Activated CD4-positive, alpha-beta T cell treated with anti-CD3 and anti-CD28 coated beads, Interleukin-2, amount 50 U/mL, for 1 hour (primary cell): Measurements from ENCODE around the gene OGFRL1.
A peak's percentile ranks its signal among the peaks of the same experiment; 100 is the strongest.
"Not testable (repeated sequence)": the region's sequence is repeated elsewhere in the genome, so short reads cannot be mapped to it uniquely, and the experiment has no call there.

ENCODE experiments used
- DNase-seq: peaks from one replicate; pipeline ENCODE4 v3.0.0-alpha.2; 2020

OGFRL1 gene

DNA sequence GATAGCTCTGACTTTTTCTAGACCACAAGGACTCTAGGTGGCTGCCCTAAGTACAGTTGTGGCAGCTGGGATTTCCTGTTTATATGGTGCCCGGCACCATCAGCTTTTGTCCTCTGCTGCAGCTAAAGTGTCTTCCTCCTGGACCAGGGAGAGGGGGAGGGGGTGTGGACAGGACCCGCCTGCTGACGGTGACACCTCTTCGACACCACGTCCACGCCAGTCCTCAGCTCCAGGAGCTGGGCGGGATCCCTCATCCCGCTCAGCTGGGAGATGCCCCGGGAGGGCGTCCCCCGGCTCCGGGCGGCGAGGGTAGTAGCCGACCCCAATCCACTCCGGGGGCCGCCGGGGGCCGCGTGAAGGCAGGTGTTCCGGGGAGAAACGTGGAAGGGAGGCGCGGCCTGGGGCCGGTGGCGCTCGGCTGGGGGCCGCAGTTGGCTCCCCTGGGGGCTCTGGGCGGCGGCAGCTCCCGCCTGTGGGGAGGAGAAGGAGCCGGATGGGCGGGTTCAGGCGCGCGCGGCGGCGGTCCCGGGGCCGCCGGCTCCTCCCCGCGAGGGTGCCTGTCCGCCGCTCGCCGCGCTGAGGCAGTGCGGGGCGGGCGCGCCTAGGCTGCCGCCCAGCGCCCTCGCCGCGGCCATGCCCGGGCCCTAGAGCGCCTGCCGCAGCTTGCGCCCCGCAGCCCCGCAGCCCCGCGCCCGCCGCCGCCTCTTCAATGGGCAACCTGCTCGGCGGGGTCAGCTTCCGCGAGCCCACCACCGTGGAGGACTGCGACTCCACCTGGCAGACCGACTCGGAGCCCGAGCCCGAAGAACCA is at the start of gene OGFRL1:
TSS of gene OGFRL1 (plus strand) at position 584 of the 811 bp plus-strand sequence. CDS start at position 710, 126 bp downstream.
- DNase-seq: peak; percentile 54

DNA sequence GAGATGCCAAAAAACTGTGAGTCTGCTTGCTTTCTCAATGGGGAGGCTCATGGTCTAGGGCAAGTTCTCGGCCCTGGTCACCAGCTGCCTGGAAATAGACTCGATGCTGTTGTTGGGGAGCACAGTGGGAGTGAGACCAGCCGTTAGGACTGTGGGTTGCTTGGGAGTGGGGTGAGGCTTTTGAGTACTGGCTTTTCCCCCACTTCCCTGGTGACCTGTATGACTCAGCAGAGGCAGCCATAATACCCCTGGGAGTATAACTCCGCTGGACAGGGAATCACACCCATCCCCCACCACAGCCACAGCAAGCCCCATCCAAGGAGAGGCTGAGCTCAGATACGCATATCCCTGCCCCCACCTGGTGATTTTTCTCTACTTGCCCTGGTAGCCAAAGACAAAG is 48.9 kb upstream of the OGFRL1 start:
- DNase-seq: no peak

GRCh38 chr6:71245265-71246049 is 43.2 kb upstream of the OGFRL1 start:
- no peak for DNase-seq

- DNase-seq: no peak
These were observed 42.0 kb upstream of the OGFRL1 start for GRCh38 chr6:71246596-71246995.

- no peak for DNase-seq
These were observed 40.3 kb upstream of the OGFRL1 start for GRCh38 chr6:71248306-71248765.

DNA sequence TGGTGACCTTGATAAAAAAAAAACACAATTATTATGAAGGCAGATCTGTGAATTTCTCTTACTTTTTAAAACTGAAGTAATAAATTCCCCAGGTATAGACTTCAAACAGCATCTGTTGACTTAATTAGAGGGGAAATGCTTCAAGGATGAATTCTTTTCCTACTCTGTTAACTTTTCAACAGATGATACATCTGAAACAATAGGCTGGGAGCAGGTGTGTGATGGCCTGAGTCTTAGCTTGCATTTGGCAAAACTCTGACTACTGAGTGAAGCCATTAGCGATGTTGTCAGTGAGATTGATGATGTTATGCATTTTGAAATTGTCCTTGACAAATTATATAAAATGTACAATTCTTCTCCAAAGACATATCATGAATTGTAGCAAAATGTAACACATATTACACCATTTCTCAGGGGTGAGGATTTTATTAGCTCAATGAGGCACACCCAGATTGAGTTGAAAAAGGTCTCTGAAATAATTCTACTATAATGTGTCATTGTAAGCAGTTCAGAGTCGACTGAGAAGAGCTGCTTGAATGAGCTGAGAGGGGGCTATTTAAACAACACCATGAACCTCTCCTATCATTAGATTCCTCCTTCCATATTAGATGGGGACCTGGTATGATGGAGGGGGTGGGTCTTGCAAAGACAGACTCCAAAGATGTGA is 39.6 kb upstream of the OGFRL1 start:
- no peak for DNase-seq

GRCh38 chr6:71250099-71250602 is 38.5 kb upstream of the OGFRL1 start:
- no peak for DNase-seq

DNA sequence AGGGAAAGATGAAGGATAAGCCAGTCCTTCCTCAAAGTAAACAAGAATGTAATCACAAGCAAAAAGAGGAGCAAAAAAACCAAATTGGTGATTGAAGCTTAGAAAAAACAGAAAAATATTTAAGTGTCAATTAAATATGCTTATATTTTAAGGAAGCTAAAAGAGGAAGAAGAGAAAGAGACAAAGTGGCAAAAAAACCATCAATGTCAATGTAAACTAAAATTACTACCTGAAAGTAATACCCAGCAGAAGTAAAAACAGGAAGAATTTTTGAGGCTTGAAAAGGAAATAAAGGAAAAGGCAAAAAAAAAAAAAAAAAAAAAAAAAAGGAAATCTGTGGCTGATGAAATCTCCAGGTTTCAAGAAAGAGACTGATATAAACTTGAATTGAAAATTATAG is 36.2 kb upstream of the OGFRL1 start:
- DNase-seq: no peak

- no peak for DNase-seq
These were observed 35.7 kb upstream of the OGFRL1 start for GRCh38 chr6:71252960-71253359.

- DNase-seq: no peak
These were observed 34.3 kb upstream of the OGFRL1 start for GRCh38 chr6:71254323-71254722.

GRCh38 chr6:71258078-71258866 is 30.3 kb upstream of the OGFRL1 start:
- no peak for DNase-seq

GRCh38 chr6:71259888-71260604 is 28.6 kb upstream of the OGFRL1 start:
- DNase-seq: no peak

DNA sequence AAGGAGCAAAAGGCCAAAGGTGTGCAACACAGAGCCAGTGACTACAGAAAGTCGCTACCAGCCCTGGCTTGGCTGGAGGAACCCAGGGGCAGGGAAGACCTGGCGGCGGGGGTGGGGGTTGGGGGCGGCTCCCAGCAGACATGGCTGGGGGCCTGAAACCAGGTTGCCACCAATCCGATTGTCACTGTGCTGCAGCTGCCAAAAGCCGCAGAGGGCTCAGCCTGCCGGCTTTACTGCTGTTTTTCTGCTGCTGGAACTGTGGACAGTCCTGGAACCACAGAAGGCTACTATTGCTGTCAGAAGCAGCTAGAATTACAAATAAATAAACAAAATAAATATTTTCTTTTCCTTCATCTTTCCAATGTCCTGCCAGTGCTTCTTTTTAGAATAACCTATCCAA is 25.7 kb upstream of the OGFRL1 start:
- no peak for DNase-seq

GRCh38 chr6:71266392-71266791 is 22.2 kb upstream of the OGFRL1 start:
- DNase-seq: not testable (repeated sequence)

- DNase-seq: no peak
These were observed 19.7 kb upstream of the OGFRL1 start for GRCh38 chr6:71268735-71269437.

- no peak for DNase-seq
These were observed 10.5 kb upstream of the OGFRL1 start for GRCh38 chr6:71277926-71278600.

DNA sequence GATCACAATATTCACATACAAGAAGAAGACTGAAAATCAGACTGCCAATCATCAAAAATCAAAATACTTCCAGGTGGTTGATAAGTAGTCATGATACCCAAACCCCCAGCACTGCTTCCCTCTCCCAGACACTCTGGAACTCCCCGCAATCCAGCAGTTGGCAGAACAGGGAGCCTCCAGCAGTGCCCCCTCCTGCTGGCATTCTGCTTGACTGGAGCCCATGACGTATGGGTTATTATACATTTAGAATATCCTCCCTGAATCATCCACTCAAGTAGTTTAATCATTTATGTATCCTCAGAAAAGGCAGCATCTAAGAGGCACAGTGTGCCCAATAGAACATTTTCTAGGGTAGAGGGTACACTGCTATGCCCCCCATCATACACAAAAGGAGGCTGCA is 9.3 kb upstream of the OGFRL1 start:
- no peak for DNase-seq

DNA sequence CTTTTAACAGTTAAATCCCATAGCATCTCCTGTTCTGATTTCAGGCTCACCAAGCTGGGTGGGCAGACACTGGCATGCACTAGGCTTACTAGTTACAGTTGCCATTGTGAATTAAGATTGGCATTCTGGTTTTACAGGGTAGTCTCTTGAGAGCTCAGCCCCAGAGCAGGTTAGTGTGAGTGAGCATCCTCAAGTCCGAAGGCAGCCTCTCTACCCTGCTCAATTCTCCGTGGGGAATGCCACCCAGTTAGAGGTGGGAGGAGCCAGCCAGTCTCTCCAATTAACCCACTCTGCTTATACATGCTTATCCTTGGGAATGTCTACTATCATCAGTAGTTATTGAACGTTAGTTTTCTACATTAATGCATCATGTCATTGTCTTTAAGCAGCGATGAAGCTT is 8.9 kb upstream of the OGFRL1 start:
- DNase-seq: no peak

DNA sequence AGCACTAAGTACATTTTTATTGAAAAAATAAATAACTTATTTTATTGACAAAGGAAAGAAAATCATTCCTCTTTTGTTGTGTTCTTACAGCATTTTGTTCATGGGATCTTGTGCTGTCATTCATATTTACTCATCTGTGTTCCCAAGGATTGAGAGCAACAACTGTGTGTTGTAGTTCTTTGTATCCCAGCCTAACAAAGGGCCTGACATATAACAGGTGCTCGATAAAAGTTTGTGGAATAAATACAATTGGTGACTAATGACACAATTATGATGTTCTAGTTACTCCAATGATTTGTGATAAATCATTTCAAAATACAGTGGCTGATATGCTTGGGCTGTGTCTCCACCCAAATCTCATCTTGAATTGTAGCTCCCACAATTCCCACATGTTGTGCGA is 7.9 kb upstream of the OGFRL1 start:
- DNase-seq: no peak

- no peak for DNase-seq
These were observed 3.8 kb upstream of the OGFRL1 start for GRCh38 chr6:71284785-71285184.

GRCh38 chr6:71287038-71287437 is 1.6 kb upstream of the OGFRL1 start:
- no peak for DNase-seq
